HG03175 (cell line): ENCODE measurements around the gene SHC1.

Source experiments
- ATAC-seq: cut with Tn5 transposase; IDR thresholded peaks from one replicate; pipeline ENCODE4 v1.9.1; 2021; ENCODE audit warnings: mild to moderate bottlenecking, moderate library complexity; ENCODE audit not compliant: unreplicated experiment

The SHC1 gene

DNA sequence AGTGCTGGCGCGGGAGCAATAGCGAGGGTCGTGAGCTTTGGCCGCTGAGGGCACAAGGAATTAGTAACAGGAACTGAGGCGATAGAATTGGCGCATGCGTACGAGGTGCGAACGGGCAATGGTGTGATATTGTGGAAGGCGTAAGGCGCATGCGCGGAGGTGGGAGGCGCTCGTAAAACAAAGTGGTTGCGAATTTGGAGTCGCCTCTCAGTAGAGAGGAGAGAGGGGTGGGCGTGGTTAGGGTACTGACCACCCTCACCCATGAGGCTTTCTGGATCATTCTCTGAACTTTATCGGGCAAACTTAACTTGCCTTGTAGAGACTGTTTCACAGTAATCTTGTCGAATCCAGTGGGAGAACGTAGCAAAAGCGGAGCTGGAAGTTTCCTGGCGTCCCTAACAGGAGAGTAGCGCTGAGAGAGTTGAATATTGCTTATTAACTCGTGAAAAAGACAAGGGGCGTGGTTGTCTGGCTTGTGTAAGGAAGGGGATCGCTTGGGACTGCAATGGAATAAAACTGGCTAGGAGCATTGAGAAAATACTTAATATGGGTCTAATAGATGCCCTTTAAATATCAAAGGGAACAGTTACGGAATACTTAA is 4.4 kb upstream of the SHC1 start:
- peak; percentile 54 for ATAC-seq

DNA sequence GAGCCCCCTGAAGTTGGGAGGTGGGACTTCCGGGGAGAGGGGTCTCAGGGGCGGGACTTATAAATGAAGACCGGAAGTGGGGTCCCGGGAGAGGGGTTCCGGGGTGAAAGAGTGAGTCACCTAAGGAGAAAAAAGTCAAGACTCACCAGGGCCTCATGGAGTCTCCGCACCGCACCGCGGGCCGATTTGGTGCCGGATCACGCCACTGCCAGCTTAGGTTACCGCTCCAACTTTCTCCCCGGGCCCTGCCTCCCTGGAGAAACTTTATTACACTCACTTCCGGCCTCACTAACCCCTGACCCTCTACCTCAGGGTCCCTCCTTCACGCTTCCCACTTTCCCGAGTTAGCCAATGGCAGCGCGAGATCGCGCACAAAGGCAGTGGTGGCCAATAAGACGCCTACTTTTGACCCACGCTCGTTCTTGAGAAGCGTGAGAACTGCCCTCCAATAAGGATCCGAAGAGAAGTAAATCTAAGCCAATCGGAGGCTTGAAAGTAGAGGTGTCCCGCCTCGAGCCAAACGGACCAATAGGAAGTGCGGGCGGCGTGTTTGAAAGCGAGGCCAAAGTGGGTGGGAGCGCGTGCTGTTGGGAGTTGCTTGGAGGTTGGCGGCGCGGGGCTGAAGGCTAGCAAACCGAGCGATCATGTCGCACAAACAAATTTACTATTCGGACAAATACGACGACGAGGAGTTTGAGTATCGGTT is 3.7 kb upstream of the SHC1 start, which contains the start of gene CKS1B:
TSS of gene CKS1B (plus strand) at position 580 of the 706 bp plus-strand sequence. CDS start at position 645, 65 bp downstream.
- peak; percentile 80 for ATAC-seq

DNA sequence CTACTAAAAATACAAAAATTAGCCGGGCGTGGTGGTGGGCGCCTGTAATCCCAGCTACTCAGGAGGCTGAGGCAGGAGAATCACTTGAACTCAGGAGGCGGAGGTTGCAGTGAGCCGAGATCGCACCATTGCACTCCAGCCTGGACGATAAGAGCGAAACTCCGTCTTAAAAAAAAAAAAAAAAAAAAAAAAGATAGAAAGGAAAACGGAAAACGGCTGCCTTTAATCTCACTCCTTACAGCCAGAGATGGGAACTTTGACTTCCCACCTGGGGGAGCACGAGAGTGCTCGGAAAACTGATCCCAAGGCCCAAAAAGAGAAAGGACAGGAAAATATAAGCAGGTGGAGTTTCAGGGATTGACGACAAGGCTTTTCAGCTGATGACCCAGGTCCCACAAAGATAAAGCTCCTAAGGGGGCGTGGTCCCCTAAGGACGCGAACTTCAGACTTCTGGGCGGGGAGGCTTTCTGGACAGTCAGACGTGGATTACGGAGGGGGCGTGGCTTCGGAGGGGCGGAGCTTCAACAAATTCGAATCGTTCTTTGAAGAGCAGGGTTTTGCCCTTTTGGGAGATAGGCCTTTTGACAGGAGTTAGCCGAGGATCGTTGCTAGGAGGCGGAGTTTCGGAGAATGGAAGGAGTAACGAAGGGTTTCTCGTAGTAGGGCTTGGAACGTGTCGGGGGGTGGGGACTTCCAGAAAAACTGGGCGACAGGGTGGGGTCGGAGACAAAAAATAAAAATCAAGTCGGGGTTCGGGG is 3.0 kb upstream of the SHC1 start:
- no peak for ATAC-seq

DNA sequence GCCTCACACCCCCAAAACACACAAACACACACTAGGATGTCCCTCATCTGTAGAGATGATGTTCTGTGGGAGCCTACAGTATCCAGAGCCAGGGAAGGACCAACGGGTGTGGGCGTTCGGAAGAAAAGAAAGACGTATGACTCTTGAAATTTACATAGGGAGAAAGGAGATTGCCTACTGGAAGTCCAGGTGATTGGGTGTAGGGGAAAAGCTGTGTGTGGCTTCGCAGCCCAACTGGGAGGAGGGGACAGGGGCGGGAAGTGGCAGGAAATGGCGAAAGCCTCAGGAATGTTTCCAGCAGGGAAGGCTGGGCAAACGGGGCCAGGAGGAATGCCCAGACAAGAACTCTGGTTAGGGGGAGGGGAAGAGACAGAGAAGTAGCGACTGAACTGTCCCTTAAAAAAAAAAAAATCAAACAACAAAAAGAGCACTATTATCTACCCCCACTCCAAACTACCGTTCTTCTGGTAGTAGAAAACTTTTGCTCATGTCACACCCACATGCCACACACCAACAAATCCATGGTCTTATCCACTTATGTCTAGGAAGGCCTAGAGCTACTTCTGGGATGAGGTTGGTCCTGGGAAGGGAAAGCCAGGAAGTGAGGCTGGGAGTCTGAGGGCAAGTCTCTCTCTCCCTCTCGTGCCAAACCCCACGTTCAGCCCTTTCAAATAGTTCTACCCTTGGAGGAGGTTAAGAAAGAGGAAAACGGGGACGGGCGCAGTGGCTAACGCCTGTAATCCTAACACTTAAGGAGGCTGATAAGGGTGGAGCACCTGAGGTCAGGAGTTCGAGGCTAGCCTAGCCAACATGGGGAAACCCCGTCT is 2.2 kb upstream of the SHC1 start:
- ATAC-seq = no peak

DNA sequence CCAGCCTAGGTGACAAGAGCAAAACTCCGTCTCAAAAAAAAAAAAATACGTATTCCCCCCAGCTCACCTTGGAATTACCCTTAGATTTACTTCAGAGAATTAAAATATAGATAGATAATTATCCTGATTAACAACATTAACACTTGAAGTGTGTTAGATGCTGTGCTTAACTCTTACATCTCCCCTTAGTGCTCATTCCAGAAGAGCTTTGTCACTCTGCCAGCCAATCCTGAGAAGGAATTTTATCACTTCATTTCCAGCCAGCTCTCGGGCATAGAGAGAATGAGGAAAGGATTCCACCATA is 1.6 kb upstream of the SHC1 start:
- ATAC-seq = no peak

DNA sequence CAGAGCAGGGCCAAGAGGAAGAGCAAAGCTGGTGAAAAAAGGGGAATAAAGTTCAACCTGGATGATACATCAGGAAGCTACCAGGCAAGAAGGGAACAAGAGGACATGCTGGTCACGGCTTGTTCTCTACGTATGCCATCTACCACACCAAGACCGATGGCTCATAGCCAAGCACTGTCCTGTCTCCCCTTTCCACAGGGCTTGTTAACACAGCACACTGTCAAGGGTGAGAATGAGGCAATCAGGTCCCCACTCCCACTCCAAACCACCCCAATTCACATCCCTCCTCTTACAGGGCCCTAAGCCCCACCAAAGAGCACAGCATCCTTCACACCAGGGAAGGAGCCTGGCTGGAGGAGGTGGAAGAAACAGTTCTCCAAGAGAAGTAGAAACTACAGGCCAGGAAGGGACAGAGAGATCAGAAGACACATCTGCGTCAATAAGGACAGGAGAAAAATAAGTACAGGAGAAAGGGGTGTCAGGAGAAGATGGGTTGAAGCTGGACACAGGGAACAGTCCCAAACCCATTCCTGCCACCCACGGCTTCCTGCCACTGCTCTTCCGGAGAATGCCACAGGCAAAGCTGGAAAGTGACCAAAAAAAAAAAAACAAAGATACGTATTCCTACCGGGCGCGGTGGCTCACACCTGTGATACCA is 923 bp upstream of the SHC1 start:
- no peak for ATAC-seq

DNA sequence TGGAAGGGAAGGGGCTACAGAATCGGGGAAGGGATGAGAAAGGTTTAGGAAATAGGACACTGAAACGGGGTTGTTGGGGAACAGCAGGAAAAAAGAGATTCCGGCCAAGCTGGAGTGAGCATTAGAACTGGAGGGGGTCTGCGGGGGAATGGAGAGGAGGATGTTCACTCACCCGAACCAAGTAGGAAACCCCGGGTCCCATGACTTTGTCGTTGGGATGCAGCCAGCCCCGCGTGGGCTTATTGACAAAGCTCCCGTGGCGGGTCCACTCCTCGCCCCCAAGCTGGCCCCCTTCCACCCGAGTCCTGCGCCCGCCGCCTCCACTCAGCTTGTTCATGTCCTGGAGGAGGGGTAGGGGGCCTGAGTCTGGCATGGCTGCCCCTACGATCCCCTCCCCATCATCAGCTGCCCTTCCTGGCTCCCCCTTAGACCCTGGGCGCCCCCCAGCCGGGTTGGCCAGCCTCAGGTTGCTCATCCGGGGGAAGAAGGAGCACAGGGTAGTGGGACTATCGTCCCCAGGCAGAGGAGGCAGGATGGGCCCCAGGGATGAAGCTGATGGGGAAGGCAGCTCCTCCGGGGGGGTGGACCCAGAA is 591 bp downstream of the SHC1 start:
- ATAC-seq = no peak

DNA sequence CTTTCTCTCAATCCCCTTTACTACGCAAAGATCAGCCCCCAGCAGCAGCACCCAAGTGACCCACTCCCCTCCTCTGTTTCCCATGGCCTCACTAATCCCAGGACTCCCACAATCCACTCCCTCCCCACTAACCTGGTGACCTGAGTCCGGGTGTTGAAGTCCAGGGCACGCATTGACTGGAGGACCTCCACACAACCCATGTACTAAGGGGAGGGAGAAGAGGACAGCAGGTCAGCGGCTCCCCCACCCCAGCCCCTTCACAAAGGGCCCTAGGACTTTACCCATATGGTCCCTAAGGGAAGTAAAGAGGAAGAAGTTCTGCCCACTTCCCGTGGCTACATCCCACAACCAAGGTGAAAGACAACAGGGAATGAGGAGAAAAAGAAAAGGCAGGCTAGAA is 1.3 kb downstream of the SHC1 start:
- no peak for ATAC-seq

DNA sequence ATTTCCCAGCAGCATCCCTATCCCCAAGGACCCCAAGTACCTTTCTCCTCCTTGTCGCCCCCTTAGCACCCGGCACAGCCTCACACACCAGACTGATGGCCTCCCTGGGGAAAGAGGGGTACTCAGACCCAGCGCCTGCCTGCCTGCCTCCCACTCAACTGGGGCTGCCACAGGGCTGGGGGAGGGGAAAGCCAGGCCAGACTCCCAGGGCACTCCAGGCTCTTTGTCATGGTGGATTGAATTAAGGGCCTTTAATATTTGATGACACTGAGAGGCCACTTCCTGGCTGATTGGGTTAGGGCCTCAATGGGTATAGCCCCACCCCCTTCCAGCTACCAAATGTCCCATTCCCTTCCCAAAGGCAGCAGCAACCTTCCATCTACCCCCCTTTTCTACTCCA is 1.8 kb downstream of the SHC1 start:
- no peak for ATAC-seq

DNA sequence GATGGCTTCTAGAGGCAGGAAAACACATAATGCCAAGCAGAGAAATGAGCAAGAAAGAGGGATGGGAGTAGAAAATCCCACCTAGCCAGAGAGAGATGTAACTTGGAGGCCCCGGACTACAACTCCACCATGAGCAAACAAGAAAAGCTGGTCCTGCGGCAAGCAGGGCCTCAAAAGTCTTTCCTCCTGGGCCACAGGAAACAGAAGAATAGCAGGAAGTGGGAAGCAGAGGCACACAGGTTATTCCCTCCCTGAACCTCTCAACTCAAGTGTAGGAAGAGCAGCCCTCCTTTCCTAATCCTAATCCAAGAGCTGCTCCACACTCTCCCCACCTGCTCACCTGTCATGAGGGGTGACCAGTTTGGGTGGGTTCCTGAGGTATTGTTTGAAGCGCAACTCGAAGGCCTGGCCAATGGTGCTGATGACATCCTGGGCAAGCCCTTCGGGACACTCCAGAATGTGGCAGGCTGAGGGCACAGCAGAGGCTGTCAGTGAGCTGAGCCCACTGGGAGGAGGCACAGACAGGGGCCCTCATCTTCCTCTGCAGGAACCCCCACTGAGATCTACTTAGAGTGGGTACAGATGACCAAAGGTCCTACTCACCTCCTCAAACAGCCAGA is 3.1 kb downstream of the SHC1 start:
- no peak for ATAC-seq

DNA sequence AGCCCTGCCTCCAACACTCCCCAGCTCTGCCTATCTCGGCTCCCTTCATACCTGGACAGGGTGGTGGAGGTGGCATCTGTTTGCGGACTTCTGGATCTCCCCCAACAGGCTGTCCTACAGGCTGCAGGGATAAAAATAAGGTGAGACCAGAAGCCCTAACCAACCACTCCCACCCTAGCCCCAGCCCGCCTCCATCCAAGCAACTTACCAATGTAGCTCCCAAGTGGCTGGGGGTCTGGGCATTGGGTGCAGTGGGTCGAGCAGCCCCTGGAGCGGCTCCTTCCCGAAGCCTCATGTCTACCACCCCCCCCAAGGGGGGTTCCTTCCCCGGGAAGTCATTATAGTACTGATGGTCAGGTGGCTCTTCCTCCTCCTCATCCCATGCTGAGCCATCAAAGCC is 4.4 kb downstream of the SHC1 start:
- no peak for ATAC-seq

DNA sequence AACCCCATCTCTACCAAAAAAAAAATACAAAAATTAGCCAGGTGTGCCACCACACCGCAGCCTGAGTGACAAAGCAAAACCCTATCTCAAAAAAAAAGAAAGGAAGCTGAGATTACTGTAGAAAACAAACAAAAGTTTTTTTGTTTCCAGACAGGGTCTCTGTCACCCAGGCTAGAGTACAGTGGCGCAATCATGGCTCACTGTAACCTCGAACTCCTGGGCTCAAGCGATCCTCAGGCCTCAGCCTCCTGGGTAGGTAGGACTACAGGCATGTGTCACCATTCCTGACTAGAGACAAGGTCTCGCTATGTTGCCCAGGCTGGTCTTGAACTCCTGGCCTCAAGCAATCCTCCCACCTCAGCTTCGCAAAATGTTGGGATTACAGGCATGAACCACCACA is 6.2 kb downstream of the SHC1 start:
- ATAC-seq = no peak

DNA sequence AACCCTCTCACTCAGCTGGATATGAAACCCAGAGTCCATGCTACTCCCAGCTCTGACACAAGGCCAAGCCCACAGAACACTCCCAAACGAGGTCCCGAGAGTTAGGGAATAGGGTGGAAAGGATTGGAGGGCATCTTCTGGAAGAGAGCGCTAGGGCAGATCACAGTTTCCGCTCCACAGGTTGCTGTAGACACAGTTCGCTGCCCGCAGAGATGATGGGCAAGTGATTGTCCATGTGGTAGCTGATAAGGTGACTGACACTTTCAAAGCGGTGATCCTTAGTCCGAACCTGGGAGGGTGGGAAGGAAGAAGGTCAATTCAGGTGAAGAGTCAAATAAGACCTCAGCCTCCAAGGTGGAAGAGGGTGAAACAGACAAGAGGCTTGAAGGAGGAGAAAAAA is 6.9 kb downstream of the SHC1 start:
- ATAC-seq = no peak

DNA sequence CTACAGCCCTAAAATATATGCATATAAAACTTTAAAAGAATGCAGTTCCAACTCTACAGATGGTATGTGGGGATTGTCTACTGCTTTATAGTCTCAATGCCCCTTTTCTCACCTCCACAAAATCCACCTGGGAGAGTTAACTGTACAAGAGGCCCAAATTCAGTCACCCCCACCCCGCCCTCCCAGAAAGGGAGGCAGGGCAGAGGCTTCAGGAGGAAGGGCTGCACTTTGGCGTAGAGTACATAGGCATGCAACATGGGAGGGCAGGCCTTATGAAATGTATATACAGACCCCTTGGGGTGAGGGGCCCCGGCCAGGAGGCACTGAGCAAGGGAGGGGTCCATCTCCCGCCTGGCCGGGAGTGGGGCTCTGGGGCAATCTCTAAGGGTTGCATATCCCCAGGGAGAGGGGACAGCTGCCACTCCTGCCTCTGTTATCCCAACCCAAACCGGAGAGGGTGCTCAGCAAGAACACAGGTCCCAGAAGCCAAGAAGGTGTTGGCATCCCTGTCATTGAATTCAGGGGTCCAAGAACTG is 7.7 kb downstream of the SHC1 start:
- no peak for ATAC-seq

DNA sequence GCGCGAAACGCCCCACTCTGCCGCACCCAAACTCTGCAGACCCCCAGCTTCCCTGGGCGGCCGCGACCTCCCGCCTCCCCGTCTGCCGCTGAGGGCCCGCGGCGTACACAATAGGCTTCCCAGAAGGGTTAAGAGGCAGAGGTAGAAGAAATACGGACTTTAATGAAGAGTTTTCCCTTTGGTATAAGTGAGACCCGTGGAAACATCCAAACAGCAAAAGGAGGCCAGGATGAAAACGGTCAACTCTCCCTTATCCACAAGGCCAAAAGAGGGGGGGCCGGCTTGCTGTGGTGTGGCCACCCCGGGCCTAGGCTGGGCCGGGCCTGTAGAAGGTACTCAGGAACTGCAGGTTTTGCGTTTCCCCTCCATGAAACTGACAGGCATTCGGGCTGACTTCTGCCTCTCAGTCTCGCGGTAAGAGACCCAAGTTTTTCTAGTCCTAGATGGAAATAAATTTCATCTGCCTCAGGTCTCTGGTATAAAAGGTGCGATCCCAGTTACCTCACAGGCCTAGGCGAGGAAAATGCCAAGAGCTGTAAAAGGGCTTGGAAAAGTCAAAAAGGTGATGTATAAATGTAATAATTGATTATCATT is 8.3 kb downstream of the SHC1 start:
- ATAC-seq = no peak

DNA sequence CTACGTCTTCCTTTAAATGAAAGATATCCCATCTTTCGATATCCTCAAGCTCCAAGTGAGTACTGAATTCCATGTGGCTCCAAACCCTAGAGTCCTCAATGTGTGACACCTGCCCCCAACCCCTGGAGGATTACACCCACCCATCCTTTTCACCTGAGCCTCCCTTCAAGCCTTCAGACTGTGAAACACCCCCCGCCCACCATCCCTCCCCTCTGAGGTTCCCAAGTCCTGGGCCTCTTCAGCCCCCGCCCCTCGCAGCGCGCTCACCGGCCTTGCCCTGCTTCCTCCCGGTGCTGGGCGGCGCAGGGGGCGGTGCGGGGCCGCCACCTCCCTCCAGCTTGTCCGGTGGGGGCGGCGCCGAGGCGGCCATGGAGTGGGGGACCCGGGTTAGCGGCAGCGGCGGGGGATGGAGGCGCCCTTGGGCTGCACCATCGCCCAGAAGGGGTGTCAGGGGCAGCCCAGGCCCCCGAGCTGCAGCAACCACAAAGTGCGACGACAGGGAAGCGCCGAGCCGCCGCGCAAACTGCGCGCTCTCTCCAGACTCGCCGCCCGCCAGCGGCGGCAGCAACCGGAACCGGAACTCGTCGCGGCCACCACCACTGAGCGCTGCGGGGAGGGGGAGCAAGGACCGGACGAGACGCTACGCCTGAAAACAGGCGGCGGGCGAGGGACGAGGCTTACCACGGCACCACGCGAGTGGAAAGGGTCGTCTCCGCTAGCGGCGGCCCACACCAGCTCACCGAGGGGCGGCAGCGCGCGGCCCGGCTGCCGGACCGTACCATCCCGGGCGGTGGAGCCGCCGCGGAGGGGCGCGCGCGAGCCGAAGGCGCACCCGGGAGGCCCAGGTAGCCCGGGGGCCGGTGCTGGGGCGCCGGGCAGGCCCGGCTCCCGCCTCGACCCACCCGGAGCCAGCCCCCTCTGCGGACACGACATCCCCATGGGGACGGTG is 9.1 kb downstream of the SHC1 start, which contains the start of gene PYGO2:
TSS of gene PYGO2 (minus strand) at position 576 of the 949 bp plus-strand sequence. CDS start at position 370, 206 bp downstream.
- peak; percentile 79 for ATAC-seq

DNA sequence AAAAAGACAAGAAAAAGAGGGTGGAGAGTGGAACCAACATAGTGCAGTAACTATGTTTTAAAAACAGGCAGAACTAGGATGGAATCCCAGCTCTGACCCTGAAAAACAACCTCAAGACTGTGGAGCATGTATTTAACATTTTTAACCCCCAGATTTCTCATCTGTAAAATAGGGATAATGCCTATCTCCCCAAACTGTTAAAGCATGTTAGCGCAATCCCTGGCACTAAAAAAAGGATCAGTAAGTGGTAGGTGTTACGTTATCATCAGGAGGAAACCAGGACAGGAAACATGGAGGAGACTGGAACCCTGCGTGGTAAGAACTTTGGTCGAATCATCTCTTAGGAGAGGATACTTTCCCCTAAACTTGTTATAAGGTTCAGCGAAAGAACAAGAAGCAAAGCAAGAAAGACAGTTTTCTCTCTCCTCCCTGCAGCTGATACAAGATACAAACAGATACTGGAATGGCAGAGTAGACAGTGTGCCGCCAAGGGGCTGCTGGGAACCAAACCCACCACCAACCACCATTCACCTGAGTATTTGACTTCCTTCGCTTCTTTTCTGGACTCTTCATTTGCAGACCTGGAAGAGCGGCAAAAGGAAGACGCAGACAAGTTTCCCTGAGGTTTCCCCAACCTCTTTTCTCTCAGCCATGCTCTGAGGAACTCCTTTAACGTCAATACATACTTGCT is 10.0 kb downstream of the SHC1 start:
- ATAC-seq = no peak

DNA sequence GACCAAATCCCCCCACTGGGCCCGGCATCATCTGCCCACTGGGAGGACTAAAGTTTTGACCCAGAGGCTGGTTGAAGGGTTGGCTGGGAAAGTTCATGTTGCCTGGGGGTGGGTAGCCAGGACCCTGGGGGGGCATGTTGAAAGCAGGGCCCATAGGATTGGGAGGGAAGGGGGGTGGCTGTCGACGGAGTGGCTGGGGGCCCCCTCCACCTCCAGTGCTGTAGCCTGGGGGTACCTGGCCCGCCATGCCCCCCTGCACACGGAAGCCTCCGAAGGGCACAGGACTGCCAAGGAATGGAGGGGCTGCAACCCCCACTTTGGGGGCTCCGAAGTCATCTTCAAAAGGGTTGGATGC is 11.1 kb downstream of the SHC1 start:
- no peak for ATAC-seq
